ENCODE results near the gene KRTAP5-9.
"Not testable (repeated sequence)": the region's sequence is repeated elsewhere in the genome, so short reads cannot be mapped to it uniquely, and the experiment has no call there.

DNA sequence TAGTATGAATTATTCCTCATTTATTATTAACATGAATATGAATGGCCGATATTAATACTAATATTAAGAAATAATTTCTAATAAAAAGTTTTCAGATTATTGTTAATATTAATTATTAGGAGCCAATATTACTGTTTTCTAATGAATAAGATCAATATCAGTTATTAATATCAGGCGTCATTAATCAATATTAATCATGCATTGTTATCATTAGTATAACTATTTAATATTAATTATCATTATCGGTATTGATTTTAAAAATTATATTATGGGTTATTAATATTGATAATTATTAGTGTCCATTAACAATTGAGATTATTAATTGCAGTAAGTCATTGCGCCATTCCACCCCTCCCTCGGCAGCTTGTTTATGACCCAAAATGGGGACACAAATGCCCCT lies 37.5 kb downstream of the KRTAP5-9 start:
- not testable (repeated sequence) for TF ChIP-seq POLR2A, POLR2AphosphoS5, SPI1, TAF1 (IDR thresholded peaks at IDR 0.05; ENCODE audit: low read depth, low read length)
